ENCODE measurements around the gene NOX5. TPM values are rescaled to one million over a fixed set of nuclear protein-coding genes. Genes with fewer than 3 reads are reported as not detected.

Gene NOX5
- total and polyA plus RNA-seq, 4 donors = under 0.01 to 0.08 (median 0.01) TPM

DNA sequence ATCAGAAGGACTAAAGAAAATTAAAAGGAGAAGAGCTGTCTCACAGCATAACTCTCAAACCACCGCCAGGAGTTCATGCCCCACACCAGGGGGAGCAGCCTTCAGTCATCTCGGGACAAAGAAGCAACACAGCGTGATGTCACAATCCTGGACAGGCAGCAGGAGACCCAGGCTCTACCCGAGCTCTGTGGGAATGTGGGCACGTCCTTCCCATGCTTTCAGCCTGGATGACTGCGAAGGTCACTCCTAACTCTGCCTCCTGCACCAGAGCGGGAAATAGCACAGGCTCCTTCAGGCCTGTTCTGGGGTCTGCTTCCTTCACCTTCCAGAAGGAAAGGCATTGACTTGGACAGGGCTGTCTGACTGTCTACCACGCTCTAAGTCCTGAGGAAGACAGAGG lies 31.3 kb downstream of the NOX5 start:
- TF ChIP-seq, protein P1, sequence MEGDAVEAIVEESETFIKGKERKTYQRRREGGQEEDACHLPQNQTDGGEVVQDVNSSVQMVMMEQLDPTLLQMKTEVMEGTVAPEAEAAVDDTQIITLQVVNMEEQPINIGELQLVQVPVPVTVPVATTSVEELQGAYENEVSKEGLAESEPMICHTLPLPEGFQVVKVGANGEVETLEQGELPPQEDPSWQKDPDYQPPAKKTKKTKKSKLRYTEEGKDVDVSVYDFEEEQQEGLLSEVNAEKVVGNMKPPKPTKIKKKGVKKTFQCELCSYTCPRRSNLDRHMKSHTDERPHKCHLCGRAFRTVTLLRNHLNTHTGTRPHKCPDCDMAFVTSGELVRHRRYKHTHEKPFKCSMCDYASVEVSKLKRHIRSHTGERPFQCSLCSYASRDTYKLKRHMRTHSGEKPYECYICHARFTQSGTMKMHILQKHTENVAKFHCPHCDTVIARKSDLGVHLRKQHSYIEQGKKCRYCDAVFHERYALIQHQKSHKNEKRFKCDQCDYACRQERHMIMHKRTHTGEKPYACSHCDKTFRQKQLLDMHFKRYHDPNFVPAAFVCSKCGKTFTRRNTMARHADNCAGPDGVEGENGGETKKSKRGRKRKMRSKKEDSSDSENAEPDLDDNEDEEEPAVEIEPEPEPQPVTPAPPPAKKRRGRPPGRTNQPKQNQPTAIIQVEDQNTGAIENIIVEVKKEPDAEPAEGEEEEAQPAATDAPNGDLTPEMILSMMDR (IDR thresholded peaks at IDR 0.05; ENCODE audit: low read depth, low read length, missing input control) = no peak
- no peak for TF ChIP-seq RAD21 (IDR thresholded peaks at IDR 0.05)
- WGBS = 74% methylated on average over 8 of the region's 8 CpGs
- Histone ChIP-seq H3K4me1 (ENCODE audit: control insufficient read depth in 4 of 4, insufficient read depth in 4 of 4, low read length in 3 of 4) (no peaks in the 10 kb centered on the region), H3K36me3 (ENCODE audit: control insufficient read depth in 4 of 4, insufficient read depth in 3 of 4, low read depth in 1 of 4, low read length in 3 of 4) (no peaks in the 10 kb centered on the region), H3K27ac (ENCODE audit: low read depth in 1 of 2, low read length in 2 of 2) (no peak overlapping the region), H3K27me3 (ENCODE audit: control insufficient read depth in 4 of 4, insufficient read depth in 4 of 4, low read length in 3 of 4) (no peaks in the 10 kb centered on the region), H3K9me3 (ENCODE audit: control insufficient read depth in 4 of 4, low read length in 3 of 4) (no peaks in the 10 kb centered on the region), H3K9ac (ENCODE audit: low read depth in 1 of 2, low read length in 2 of 2) (no peak overlapping the region), H3K4me3 (ENCODE audit: low read depth in 1 of 3, low read length in 3 of 3) (no peak overlapping the region)
- no peak for DNase-seq (ENCODE audit: low spot score)

GRCh38 chr15:69046781-69047180 lies 32.3 kb downstream of the NOX5 start:
- no peak for DNase-seq (ENCODE audit: low spot score)
- H3K4me3 ChIP-seq (ENCODE audit: low read depth in 1 of 3, low read length in 3 of 3) = no peak overlapping the region
- TF ChIP-seq, protein P2, sequence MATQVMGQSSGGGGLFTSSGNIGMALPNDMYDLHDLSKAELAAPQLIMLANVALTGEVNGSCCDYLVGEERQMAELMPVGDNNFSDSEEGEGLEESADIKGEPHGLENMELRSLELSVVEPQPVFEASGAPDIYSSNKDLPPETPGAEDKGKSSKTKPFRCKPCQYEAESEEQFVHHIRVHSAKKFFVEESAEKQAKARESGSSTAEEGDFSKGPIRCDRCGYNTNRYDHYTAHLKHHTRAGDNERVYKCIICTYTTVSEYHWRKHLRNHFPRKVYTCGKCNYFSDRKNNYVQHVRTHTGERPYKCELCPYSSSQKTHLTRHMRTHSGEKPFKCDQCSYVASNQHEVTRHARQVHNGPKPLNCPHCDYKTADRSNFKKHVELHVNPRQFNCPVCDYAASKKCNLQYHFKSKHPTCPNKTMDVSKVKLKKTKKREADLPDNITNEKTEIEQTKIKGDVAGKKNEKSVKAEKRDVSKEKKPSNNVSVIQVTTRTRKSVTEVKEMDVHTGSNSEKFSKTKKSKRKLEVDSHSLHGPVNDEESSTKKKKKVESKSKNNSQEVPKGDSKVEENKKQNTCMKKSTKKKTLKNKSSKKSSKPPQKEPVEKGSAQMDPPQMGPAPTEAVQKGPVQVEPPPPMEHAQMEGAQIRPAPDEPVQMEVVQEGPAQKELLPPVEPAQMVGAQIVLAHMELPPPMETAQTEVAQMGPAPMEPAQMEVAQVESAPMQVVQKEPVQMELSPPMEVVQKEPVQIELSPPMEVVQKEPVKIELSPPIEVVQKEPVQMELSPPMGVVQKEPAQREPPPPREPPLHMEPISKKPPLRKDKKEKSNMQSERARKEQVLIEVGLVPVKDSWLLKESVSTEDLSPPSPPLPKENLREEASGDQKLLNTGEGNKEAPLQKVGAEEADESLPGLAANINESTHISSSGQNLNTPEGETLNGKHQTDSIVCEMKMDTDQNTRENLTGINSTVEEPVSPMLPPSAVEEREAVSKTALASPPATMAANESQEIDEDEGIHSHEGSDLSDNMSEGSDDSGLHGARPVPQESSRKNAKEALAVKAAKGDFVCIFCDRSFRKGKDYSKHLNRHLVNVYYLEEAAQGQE (IDR thresholded peaks at IDR 0.05) = no peak
- TF ChIP-seq HNF4G (IDR thresholded peaks at IDR 0.05) (no peak), JUND (IDR thresholded peaks at IDR 0.05) (no peak), YY1 (IDR thresholded peaks at IDR 0.05) (no peak), RAD21 (IDR thresholded peaks at IDR 0.05) (no peak), HNF4A (conservative IDR thresholded peaks at IDR 0.05) (no peak), FOXA1 (IDR thresholded peaks at IDR 0.05) (no peak), ATF3 (IDR thresholded peaks at IDR 0.05) (no peak)
- TF ChIP-seq, protein P3, sequence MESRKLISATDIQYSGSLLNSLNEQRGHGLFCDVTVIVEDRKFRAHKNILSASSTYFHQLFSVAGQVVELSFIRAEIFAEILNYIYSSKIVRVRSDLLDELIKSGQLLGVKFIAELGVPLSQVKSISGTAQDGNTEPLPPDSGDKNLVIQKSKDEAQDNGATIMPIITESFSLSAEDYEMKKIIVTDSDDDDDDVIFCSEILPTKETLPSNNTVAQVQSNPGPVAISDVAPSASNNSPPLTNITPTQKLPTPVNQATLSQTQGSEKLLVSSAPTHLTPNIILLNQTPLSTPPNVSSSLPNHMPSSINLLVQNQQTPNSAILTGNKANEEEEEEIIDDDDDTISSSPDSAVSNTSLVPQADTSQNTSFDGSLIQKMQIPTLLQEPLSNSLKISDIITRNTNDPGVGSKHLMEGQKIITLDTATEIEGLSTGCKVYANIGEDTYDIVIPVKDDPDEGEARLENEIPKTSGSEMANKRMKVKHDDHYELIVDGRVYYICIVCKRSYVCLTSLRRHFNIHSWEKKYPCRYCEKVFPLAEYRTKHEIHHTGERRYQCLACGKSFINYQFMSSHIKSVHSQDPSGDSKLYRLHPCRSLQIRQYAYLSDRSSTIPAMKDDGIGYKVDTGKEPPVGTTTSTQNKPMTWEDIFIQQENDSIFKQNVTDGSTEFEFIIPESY (IDR thresholded peaks at IDR 0.05) = no peak
- H3K9ac ChIP-seq (ENCODE audit: low read depth in 1 of 2, low read length in 2 of 2) = no peak overlapping the region
- no peaks in the 10 kb centered on the region for H3K4me1 ChIP-seq (ENCODE audit: control insufficient read depth in 4 of 4, insufficient read depth in 4 of 4, low read length in 3 of 4)
- H3K27me3 ChIP-seq (ENCODE audit: control insufficient read depth in 4 of 4, insufficient read depth in 4 of 4, low read length in 3 of 4) = no peaks in the 10 kb centered on the region
- no peaks in the 10 kb centered on the region for H3K36me3 ChIP-seq (ENCODE audit: control insufficient read depth in 4 of 4, insufficient read depth in 3 of 4, low read depth in 1 of 4, low read length in 3 of 4)
- 88% methylated on average over 5 of the region's 5 CpGs for WGBS
- no peak overlapping the region for H3K27ac ChIP-seq (ENCODE audit: low read depth in 1 of 2, low read length in 2 of 2)
- no peaks in the 10 kb centered on the region for H3K9me3 ChIP-seq (ENCODE audit: control insufficient read depth in 4 of 4, low read length in 3 of 4)

- H3K27ac ChIP-seq (ENCODE audit: low read depth in 1 of 2, low read length in 2 of 2) = no peak overlapping the region
- DNase-seq (ENCODE audit: low spot score) = no peak
- H3K27me3 ChIP-seq (ENCODE audit: control insufficient read depth in 4 of 4, insufficient read depth in 4 of 4, low read length in 3 of 4) = no peaks in the 10 kb centered on the region
- H3K36me3 ChIP-seq (ENCODE audit: control insufficient read depth in 4 of 4, insufficient read depth in 3 of 4, low read depth in 1 of 4, low read length in 3 of 4) = no peaks in the 10 kb centered on the region
- no peak overlapping the region for H3K9ac ChIP-seq (ENCODE audit: low read depth in 1 of 2, low read length in 2 of 2)
- H3K4me1 ChIP-seq (ENCODE audit: control insufficient read depth in 4 of 4, insufficient read depth in 4 of 4, low read length in 3 of 4) = no peaks in the 10 kb centered on the region
- WGBS = 97% methylated on average over 4 of the region's 4 CpGs
- no peak overlapping the region for H3K4me3 ChIP-seq (ENCODE audit: low read depth in 1 of 3, low read length in 3 of 3)
- H3K9me3 ChIP-seq (ENCODE audit: control insufficient read depth in 4 of 4, low read length in 3 of 4) = no peaks in the 10 kb centered on the region
- TF ChIP-seq, protein P2 (IDR thresholded peaks at IDR 0.05) = no peak
- TF ChIP-seq, protein P3 (IDR thresholded peaks at IDR 0.05) = no peak
- no peak for TF ChIP-seq HNF4G (IDR thresholded peaks at IDR 0.05)
- no peak for TF ChIP-seq RXRA (IDR thresholded peaks at IDR 0.05)
- no peak for TF ChIP-seq ATF3 (IDR thresholded peaks at IDR 0.05)
- no peak for TF ChIP-seq HNF4A (conservative IDR thresholded peaks at IDR 0.05)
- no peak for TF ChIP-seq GABPA (IDR thresholded peaks at IDR 0.05 in 1 of 2, conservative IDR thresholded peaks at IDR 0.05 in 1 of 2)
Measured at GRCh38 chr15:69049976-69050375, 35.5 kb downstream of the NOX5 start.

Measured in liver (tissue), 9 donors.